GM12864 (cell line): ENCODE measurements around the gene QSOX1.

Experiments
- DNase-seq: peaks from one replicate; pipeline ENCODE4 v3.0.0-alpha.2; 2011; ENCODE audit warnings: low read depth
- H3K4me3 ChIP-seq: 2 replicates; pipeline ENCODE4 v1.5.1; 2011; ENCODE audit warnings: mild to moderate bottlenecking, low read depth, low read length, control low read depth
- TF ChIP-seq, protein P1 (sequence below): IDR thresholded peaks from 2 replicates; pipeline ENCODE4 v1.5.1; 2011; ENCODE audit warnings: low read depth, mild to moderate bottlenecking, moderate library complexity, low read length, control low read depth, inconsistent platforms; ENCODE audit errors: missing control alignments

QSOX1 gene

GRCh38 chr1:180188684-180189175 is 34.1 kb downstream of the QSOX1 start:
- no peak overlapping the region for H3K4me3 ChIP-seq
- TF ChIP-seq, protein P1, sequence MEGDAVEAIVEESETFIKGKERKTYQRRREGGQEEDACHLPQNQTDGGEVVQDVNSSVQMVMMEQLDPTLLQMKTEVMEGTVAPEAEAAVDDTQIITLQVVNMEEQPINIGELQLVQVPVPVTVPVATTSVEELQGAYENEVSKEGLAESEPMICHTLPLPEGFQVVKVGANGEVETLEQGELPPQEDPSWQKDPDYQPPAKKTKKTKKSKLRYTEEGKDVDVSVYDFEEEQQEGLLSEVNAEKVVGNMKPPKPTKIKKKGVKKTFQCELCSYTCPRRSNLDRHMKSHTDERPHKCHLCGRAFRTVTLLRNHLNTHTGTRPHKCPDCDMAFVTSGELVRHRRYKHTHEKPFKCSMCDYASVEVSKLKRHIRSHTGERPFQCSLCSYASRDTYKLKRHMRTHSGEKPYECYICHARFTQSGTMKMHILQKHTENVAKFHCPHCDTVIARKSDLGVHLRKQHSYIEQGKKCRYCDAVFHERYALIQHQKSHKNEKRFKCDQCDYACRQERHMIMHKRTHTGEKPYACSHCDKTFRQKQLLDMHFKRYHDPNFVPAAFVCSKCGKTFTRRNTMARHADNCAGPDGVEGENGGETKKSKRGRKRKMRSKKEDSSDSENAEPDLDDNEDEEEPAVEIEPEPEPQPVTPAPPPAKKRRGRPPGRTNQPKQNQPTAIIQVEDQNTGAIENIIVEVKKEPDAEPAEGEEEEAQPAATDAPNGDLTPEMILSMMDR: no peak
- DNase-seq: no peak

- TF ChIP-seq, protein P1: no peak
- DNase-seq: no peak
- H3K4me3 ChIP-seq: no peak overlapping the region
These were observed 35.4 kb downstream of the QSOX1 start for GRCh38 chr1:180190091-180190490.

- TF ChIP-seq, protein P1: no peak
- H3K4me3 ChIP-seq: no peak overlapping the region
- no peak for DNase-seq
These were observed 37.5 kb downstream of the QSOX1 start for GRCh38 chr1:180192172-180192571.

- TF ChIP-seq, protein P1: no peak
- DNase-seq: no peak
- H3K4me3 ChIP-seq: no peak overlapping the region
These were observed 38.7 kb downstream of the QSOX1 start for GRCh38 chr1:180193141-180194047.

DNA sequence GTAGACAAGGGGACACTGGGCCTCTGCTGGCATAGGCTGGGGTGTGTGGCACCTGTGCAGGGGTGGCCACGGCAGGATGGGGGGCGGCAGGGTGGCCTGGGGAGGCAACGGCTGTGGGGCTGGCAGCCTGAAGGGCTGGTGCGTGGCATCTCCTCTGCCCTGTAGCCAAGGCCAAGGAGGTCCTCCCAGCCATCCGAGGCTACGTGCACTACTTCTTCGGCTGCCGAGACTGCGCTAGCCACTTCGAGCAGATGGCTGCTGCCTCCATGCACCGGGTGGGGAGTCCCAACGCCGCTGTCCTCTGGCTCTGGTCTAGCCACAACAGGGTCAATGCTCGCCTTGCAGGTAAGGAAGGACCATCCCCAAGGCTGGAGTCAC is 39.4 kb downstream of the QSOX1 start:
- no peak for DNase-seq
- H3K4me3 ChIP-seq: no peak overlapping the region

GRCh38 chr1:180194546-180195207 is 40.0 kb downstream of the QSOX1 start:
- DNase-seq: no peak
- H3K4me3 ChIP-seq: no peak overlapping the region
- TF ChIP-seq, protein P1: no peak

More for the DNA sequence above, 39.4 kb downstream of the QSOX1 start:
- TF ChIP-seq, protein P1: no peak
